Fibroblast of skin of right biceps (primary cell): ENCODE data around the gene COL23A1.

ENCODE experiments used
- DNase-seq: peaks from one replicate; pipeline ENCODE4 v3.0.0-alpha.2; 2013

Gene COL23A1

GRCh38 chr5:178469975-178470759 is 120.0 kb downstream of the COL23A1 start:
- DNase-seq: no peak

DNA sequence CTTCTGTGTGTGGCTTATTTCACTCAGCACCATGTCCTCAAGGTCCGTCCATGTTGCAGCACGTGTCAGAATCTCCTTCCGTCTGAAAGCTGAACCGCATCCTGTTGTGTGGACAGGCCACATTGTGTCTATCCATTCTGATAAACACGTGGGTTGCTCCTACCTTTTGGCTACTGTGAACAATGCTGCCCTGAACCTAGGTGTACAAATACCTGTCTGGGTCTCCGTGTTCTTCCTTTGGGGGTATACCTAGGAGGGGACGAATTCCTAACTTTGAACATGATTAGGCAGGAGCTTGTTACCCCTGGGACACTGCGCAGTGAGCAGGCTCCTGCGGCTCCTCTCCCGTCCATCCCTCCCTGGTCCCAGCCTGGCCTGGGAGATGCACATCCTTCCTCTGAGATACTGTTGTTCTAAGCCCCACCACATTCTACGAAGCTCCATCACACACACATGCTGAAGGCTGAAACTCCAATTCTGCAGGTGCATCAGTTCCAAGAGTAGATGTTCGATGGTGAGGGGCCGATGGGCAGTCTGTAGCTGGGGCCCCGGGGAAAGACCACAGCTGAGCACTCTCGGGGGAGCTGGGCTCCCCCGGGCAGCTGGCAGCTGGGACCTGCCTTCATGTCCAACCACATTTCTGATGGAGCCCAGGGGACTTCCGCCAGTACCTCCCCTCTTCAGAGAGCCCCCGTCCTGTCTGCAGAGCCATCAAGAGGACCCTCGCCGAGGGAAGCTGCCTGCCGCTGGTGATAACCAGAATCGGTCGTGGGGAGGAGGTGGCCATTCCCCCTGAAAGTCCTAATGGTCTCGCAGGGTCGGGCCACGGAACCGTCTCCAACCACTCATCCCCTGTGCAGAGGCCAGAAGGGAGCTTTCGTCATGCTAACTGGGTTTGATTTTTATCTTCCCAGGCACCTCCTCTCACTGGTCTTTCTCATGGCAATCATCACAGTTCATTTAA is 120.9 kb downstream of the COL23A1 start:
- no peak for DNase-seq

- DNase-seq: no peak
Observed at GRCh38 chr5:178468196-178468685, 122.0 kb downstream of the COL23A1 start.

GRCh38 chr5:178467568-178468195 is 122.5 kb downstream of the COL23A1 start:
- peak; percentile 55 for DNase-seq

DNA sequence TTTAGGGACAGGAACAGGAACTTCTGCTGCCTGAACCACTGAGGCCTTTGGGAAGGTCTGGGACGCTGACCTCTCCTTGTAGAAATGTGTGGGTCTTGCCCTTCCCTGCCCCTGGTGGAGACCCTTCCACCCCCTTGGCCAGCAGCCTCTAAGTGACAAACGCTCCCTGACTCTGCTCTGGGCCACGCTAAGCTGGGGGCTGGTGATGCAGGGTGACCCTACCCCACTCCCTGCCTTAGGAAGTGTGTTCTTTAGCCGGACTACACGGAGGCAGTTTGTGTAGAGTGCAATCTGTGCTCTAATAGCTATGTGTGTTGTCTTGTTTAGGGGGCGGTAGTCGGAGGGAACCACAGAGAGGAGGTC is 123.0 kb downstream of the COL23A1 start:
- no peak for DNase-seq

DNA sequence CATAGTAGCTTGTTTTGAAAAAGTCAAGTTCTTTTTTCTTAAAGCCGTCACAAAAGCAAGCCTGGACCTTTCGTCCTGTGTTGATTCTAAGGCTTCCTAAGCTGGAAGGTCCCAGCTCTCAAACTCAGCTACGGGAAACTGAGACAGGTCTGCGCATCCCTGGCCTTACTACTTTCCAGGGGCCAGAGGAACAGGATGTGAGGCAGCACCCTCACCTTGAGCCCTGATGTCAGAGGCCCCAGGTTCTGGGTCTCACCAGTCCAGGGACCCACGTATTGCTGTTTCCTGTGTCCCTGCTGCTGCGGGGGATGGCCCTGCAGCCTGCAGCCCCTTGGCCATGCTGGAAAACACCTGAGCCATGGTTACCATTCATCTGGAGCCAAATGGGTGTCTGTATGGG is 123.9 kb downstream of the COL23A1 start:
- DNase-seq: no peak

DNA sequence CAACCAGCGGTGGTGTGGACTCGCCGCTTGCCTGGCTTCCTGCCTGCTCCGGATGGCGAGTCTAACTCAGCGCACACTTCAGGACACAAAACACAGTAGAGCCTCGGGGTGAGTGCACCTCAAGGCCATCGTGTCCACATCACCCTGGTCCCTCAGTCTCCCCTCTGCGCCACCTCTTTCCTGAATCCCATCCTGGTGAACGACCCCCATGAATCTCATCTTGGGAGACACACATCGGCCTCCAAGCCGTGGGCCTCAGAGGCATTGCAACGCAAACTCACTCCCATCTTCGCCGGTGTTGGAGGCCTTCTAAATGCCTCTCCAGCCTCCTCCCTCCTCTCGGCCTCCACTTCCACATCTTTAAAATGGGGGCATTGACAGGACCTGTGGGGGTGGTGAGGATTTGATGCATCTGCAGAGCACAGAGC is 124.3 kb downstream of the COL23A1 start:
- no peak for DNase-seq

GRCh38 chr5:178465228-178465860 is 124.8 kb downstream of the COL23A1 start:
- DNase-seq: no peak

DNA sequence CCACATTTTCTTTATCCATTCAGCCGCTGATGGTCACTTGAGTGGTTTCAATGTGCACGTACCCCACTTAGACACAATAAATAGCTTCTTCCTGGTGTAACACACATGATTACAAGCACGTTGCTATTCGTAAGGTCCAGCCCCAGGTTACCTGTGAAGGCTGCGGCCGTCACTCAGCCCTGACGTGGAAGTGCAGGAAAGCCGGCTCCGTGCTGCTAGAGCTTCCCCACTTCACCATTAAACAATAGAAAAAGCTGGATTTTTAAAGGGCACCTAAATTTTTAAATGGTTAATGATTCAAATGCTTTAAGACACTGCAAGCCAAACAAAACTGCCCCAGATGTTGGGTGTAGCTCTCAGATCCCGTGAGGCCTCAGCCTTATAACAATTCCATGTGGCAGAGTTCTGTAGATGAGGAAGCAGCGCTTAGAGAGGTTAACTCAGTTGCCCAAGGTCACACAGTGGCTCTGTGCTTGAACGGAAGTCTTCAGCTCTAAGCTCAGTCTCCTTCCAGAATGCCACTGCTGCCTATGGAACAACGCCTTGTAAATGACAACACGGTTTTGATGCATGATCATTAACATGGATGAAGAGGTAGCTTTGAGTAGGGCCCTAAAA is 125.7 kb downstream of the COL23A1 start:
- no peak for DNase-seq

- DNase-seq: no peak
Observed at GRCh38 chr5:178463321-178464155, 126.7 kb downstream of the COL23A1 start.

DNA sequence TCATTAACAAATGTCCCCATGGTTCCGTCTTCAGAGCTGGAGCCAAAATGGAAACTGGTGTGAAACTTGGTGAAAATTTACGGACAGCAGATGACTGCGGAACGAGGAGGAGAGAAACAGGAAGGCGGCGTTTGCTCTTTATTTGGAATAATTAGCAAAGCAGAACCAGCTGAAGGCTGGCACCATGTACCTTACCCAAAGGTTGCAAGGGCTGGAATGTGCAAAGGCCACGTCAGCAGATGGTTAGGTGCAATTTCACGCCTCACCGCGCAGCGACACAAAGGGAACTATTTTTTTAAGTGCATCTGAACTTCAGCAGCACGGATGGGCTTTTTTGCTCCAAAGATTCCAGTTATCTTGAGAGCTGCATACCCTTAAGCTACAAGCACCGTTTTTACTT is 127.4 kb downstream of the COL23A1 start:
- peak; percentile 44 for DNase-seq

- DNase-seq: peak; percentile 47
Observed at GRCh38 chr5:178462076-178462475, 128.1 kb downstream of the COL23A1 start.

GRCh38 chr5:178461004-178461730 is 129.0 kb downstream of the COL23A1 start:
- peak; percentile 31 for DNase-seq

- no peak for DNase-seq
Observed at GRCh38 chr5:178460598-178460997, 129.6 kb downstream of the COL23A1 start.

DNA sequence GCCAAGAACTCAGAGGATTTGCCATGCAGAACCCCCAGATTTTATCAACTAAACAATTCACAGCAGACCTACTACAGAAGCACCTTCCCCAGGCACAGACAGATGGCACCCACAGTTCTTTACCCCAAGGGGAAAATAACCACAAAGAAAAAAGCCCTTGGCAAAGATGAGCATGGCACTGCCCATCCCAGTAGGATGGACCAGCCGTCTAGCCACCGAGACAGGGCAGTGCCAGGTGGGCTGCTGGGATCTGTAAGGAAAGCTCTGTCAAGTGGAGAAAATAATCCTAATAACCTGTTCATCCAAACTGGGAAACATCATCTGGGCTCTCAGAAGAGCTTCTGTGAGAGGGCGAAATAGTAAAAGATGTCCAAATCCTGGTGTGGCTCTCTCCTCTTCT is 130.0 kb downstream of the COL23A1 start:
- DNase-seq: no peak

GRCh38 chr5:178458140-178458539 is 132.1 kb downstream of the COL23A1 start:
- no peak for DNase-seq

DNA sequence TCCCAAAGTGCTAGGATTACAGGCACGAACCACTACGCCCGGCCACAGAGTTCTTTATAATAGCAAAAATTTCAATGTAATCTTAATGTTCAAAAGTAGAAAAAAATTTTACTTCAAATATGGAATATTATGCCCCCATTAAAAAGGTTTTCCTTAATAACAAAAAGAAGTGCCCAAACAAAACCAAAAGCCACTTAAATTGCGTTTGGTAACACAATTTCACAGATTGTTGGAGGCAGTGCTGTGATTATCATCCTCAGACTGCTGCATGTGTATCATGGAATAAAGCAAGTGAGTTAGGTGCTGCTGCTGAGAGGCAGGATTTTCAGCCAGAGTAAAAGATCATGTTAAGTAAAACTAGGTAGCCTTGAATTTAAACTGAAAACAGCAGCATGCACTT is 132.7 kb downstream of the COL23A1 start:
- no peak for DNase-seq

- DNase-seq: no peak
Observed at GRCh38 chr5:178455480-178455835, 134.7 kb downstream of the COL23A1 start.

DNA sequence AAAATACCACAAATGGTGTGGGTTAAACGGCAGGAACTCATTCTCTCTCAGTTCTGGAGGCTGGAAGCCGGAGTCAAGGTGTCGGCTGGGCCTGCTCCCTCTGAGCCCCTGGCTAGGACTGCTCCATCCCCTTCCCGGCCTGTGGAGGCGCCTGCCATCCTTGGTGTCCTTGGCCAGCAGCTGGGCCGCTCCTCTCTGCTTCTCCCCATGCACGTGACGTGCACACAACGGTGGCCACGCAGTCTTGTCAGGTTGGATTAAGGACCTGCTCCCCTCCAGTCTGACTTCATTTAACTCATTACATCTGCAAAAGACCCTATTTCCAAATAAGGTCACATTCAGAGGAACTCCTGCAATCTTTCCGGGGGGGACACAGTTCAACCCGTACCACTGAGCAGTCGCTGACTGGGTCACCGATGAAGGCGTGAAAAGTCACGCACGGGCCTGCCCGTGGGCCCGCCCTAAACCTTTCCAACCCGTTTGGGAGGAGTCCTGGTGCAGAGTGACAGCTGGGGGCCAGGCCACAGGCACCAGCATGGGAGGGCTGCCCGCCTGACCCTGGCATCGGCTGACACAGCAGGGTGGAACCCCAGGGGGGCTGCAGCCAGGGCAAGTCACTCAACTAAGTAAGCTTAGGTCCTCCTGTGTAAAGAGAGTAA is 135.2 kb downstream of the COL23A1 start:
- no peak for DNase-seq

- DNase-seq: no peak
Observed at GRCh38 chr5:178454303-178454702, 135.9 kb downstream of the COL23A1 start.
